Cerebellar cortex (tissue), 1 donor: Measurements from ENCODE around the gene FBH1.
A peak's percentile ranks its signal among the peaks of the same experiment; 100 is the strongest.
"Not testable (repeated sequence)": the region's sequence is repeated elsewhere in the genome, so short reads cannot be mapped to it uniquely, and the experiment has no call there.

Experiments used
- DNase-seq: peaks from one replicate; pipeline ENCODE4 v3.0.0-alpha.2; 2015; ENCODE audit warnings: low spot score

The FBH1 gene

GRCh38 chr10:5903563-5903962 is 13.5 kb downstream of the FBH1 start:
- DNase-seq, result no peak

- no peak for DNase-seq
These were observed 14.2 kb downstream of the FBH1 start for GRCh38 chr10:5904227-5904626.

DNA sequence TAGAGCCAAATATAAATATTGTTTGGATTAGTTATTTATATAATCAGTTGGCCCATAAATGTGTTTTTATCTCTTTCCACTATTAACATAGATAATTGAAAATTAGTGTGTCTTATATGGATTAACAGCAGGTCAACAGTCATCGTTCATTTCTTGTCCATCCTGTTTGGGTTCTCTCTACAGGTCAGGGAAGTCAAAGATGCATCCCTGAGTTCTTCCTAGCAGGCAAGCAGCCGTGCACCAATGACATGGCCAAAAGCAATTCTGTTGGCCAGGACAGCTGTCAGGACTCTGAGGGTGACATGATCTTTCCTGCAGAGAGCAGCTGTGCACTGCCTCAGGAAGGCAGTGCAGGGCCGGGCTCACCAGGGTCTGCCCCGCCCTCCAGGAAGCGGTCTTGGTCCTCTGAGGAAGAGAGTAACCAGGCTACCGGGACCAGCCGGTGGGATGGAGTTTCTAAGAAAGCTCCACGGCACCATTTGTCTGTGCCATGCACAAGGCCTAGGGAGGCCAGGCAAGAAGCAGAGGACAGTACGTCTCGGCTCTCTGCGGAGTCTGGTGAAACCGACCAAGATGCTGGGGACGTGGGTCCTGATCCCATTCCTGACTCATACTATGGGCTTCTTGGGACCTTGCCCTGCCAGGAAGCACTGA is 15.9 kb downstream of the FBH1 start:
- no peak for DNase-seq

- DNase-seq, result no peak
These were observed 16.6 kb downstream of the FBH1 start for GRCh38 chr10:5906651-5907050.

GRCh38 chr10:5908676-5909075 is 18.6 kb downstream of the FBH1 start:
- DNase-seq, result not testable (repeated sequence)

GRCh38 chr10:5910323-5911100 is 20.5 kb downstream of the FBH1 start:
- DNase-seq, result no peak

DNA sequence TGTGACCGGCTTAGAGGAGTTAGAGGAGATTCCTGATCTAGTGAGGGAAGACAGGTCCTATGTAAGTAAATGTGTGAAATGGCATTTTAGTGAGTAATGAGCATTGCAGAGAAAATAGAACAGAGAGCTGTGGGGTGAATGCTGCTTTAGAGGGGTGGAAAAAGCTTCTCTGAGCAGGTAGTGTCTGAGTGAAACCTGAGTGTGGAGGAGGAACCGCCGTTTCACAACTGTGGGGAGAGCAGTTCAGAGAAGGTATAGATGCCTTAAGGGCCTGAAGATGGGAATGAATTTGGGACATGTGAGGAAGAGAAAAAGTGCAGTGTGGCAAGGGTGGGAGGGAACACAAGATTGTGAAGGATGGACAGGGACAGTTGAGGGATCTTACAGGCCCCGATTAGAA is 21.6 kb downstream of the FBH1 start:
- DNase-seq, result no peak

DNA sequence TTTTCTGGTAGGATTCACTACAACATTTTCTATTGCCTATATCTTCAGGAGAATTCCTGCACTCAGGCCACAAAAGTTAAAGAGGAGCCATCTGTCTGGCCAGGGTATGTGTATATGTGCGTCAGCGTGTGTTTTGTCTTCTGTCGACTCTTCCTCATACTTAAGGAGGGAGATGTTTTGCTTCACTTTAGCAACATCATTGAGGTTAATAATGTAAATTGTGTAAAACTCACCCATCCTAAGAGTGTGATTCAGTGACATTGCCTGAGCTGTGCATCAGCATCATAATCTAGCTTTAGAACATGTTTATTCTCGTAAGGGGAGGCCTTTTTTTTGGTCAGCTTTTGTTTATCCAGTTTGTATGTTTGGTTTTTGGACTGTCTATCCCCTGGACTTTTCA is 23.7 kb downstream of the FBH1 start:
- DNase-seq, result no peak

DNA sequence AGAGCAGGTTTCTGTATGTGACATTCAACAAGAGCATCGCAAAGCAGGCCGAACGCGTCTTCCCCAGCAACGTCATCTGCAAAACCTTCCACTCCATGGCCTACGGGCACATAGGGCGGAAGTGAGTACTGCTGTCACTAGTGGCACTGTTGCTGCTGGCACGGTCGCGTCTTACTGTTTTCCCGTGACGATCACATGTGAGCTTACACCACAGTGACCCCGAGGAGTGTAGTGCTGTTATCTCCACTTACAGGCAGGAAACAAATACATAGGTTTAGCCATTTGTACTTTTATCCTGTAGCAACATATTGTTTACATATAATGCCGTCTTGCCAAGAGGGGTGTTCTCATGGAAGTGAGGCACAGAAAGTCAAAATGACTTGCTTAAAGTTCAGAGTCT is 25.4 kb downstream of the FBH1 start:
- no peak for DNase-seq

DNA sequence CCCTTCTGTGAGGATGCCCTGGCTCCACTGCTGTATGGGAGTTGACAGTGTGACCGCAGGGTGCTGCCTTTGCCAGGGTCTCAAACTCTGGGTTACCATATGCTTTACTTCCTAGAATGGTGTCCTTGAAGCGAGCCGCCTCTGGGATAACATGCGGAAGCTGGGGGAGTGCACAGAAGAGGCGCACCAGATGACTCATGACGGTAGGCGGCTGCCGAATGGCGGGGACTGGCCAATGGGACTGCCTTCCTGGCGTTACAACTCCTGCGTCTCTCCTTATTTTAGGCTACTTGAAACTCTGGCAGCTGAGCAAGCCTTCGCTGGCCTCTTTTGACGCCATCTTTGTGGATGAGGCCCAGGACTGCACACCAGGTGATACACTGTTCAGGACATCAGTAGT is 27.3 kb downstream of the FBH1 start:
- DNase-seq, result no peak

- DNase-seq, result no peak
These were observed 28.7 kb downstream of the FBH1 start for GRCh38 chr10:5918763-5919162.

GRCh38 chr10:5919568-5919967 is 29.5 kb downstream of the FBH1 start:
- no peak for DNase-seq

GRCh38 chr10:5921746-5922145 is 31.7 kb downstream of the FBH1 start:
- no peak for DNase-seq

DNA sequence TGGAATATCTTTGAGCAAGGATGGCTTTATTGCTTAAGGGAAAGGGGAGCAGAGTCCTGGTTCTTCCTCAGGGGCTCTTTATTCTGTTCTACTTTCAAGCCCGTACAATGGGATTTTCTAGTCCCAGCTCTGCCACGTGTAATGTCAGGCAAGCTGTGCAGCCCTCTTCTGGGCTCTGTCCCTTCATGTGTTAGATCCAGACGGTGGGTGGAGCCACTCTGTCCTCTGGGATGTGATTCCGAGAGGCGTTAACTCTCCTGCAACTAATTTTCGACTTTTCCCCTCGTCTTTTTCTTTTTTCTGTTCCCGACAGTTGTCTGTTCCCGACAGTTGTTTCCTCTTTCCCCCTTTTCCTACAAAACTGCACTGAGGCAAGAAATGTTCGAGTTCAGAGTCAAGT is 34.8 kb downstream of the FBH1 start:
- no peak for DNase-seq

GRCh38 chr10:5927306-5927705 is 37.3 kb downstream of the FBH1 start:
- peak; percentile 17 for DNase-seq

GRCh38 chr10:5929442-5929841 is 39.4 kb downstream of the FBH1 start:
- DNase-seq, result no peak

DNA sequence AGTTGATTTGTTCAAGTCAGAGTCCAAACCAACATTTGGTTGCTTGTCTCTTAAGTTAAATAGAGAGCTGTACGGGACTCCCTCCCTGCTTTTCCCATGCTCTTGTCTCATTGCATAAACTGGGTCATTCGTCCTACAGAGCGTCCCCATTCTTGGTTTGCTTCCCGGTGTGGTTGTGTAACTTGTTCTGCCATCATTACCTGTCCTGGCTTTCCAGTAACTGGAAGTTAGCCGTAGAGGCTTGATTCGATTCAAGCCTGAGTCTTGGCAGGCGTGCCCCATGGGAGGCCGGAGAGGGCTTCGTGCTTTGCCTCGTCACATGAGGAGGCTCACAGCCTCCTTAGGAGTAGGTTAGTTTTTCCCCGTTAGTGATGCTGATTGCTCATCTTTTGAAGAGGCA is 40.2 kb downstream of the FBH1 start:
- peak; percentile 33 for DNase-seq

DNA sequence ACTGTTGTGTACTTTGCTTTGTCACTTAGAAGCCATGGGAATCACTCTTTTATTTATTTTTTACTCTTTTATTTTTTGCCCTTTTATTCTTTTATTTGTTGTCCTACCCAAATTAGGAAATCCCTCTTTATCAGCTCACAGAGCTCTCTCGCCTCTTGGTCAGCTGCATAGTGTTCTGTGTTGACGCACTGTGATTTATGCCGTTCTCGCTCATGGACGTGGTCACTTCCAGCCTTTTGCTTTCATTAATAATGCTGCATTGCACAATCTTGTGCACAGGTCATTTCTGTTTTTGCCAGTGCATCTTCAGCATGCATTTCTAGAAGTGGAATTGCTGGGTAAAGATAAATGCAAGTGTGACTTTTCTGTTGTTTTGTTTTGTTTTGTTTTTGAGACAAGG is 42.3 kb downstream of the FBH1 start:
- DNase-seq, result no peak

DNA sequence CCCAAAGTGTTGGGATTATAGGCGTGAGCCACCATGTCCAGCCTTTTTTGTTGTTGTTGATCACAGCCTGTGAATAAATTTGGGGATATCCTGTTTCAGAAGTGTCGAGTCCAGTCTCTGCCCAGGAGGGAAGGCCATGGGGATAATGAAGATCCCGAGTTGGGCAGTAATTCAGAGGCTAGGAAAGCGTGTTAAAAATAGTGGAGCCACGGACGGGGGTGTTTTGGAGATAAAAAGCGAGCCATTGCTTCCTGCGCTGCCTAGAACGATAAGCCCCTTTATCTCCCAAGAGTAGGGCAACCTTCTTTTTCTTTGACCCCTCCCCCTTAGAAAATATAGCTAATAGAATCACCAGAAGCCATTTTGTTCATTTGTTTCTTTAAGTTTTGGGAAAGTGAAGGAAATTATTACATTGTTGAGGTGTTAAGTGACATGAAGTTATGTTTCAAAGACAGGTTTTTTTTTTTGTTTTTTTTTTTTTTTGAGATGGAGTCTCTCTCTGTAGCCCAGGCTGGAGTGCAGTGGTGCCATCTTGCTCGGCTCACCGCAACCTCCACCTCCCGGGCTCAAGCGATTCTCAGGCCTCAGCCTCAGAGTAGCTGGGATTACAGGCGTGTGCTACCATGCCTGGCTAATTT is 44.0 kb downstream of the FBH1 start:
- no peak for DNase-seq

DNA sequence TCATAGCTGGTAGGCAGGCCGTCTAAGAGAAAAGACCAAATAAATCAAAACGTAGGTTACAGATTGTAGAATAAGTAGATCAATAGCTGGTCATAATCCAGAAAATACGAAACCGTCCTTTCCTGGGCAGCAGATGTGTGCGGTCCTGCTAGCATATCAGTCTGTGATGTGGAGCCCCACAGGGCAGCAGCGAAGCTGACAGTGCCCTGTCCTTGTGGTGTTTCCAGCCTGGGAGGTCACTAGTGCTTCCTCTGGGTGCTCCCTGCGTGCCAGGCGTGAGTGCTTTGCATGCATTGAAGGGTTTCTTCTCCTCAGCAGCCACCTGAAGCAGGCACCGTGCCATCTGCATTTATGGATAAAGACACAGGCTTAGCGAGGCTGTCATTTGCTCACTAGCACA is 45.6 kb downstream of the FBH1 start:
- DNase-seq, result no peak

DNA sequence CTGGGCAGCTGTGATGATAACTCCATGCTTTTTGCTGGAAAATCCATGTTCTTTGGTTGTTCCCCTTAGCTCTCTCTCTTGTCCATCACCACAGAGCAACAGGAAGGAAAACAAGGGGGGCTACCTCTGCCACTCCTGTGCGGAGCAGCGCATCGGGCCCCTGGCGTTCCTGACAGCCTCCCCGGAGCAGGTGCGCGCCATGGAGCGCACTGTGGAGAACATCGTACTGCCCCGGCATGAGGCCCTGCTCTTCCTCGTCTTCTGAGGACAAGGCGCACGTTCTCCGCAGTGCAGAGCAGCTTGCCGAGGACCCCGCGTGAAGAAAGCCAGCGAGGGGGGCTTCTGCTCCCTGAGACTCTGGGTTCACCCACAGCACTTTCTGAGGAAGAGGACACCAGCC is 47.0 kb downstream of the FBH1 start:
- no peak for DNase-seq

DNA sequence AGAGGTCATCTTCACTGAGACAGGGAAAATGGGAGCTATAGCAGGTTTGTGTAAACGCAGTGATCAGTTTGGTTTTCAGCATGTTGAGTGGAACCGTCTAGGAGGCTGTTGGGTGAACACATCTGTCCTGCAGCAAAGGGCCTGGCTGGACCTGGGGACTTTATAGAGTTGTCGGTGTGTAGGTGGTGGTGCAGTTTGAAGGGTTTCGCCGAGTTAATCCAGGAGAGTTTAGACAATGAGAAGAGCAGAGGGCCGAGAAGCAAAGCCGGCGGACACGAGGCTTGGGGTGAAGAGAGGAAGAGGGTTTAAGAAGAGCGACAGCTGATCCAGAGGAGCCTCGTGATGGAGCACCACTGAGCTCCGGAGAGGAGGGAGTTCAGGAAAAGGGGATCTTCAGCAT is 48.2 kb downstream of the FBH1 start:
- no peak for DNase-seq

GRCh38 chr10:5940807-5941218 is 50.8 kb downstream of the FBH1 start:
- no peak for DNase-seq
